Right ventricle myocardium superior (tissue), 1 donor: ENCODE data around the gene ARMC6. TPM values are rescaled to one million over a fixed set of nuclear protein-coding genes. Genes with fewer than 3 reads are reported as not detected.
"Not testable (repeated sequence)": the region's sequence is repeated elsewhere in the genome, so short reads cannot be mapped to it uniquely, and the experiment has no call there.

Source experiments
- ATAC-seq: fragments of 200-7000 bp; cut with Tn5 transposase; one replicate; pipeline ENCODE4 v1.9.1; 2020; ENCODE audit warnings: mild to moderate bottlenecking; ENCODE audit not compliant: poor library complexity
- DNase-seq: peaks from one replicate; pipeline ENCODE4 v3.0.0-alpha.2; 2020
- intact Hi-C: fragments of 100-400 bp; cut with DNase I; formaldehyde crosslinking; loops from one replicate; pipeline ENCODE4 v1.11.2; 2022
- total RNA-seq: library from RNA; stranded (reverse); fragmentation: NEBNext Ultra II Directional; extraction: Animal tissue kit (Norgen Biotek cat#: 25700); gene quantifications from one replicate; pipeline ENCODE4 v1.2.1, GENCODE V29; 2021
- donor health status: DM: no; HTN: yes; CAD: no; lungs with severe emphysema.

The ARMC6 gene
- total RNA-seq, 1 donor from 2014 or later: 15.1 TPM

DNA sequence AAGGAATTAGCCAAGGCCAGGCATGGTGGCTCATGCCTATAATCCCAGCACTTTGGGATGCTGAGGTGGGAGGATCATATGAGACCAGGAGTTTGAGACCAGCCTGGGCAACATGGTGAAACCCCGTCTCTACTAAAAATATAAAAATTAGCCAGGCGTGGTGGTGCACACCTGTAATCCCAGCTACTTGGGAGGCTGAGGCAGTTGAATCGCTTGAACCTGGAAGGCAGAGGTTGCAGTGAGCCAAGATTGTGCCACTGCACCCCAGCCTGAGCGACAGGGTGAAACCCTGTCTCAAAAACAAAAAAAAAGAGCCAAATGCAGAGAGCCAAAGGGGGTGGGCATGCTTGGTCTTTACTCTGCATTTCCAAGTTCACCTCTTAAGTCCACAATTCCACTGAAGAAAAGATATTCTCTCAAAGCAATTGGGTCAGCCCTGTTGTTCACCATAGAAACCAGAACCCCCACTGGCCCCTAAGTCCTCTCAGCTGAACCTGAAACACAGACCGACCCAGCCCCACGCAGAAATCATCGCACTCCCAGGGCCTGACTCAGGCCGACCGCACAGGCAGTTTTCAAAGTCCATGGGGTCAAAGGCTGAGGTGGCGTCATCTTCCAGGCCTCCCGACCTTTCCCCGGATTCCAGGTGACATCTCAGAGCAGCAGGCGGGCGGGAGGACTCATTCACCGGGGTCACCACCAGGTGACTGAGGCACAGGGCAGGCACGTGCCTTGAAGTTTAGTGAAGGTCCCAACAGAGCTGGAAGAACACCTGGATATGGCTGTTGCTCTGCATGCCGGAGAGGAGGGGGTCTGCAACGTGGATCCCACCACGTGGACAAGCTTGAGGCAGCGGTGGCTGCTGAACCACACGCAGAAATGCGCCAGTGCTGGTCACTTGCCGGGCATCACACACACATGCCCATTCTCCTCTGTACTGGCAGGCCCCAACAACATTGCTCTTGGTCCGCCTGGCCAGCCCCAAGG is 63.5 kb downstream of the ARMC6 start:
- ATAC-seq: no peak
- intact Hi-C loops: no loop called here
- no peak for DNase-seq

DNA sequence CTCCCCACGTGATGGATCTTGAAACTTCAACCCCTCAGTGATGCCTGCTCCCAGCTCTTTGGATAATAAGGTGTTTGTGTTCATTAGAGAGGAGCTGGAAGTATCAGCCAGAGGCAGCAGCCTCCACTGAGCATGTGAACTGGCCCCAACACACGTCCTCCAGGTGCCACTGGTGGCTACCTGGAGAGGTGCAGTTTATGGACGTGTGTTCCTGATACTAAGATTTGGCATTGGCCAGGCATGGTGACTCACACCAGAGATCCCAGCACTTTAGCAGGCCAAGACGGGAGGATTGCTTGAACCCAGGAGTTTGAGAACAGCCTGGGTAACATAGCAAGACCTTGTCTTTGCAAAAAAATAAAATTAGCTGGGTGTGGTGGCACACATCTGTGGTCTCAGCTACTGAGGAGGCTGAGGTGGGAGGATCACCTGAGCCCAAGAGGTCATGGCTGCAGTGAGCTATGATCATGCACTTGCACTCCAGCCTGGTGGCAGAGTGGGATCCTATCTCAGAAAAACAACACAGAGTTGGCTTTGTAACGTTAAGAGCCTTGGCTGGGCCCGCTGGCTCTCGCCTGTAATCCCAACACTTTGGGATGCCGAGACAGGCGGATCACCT is 64.8 kb downstream of the ARMC6 start:
- ATAC-seq (no peak), DNase-seq (no peak)
- intact Hi-C loops: no loop called here

DNA sequence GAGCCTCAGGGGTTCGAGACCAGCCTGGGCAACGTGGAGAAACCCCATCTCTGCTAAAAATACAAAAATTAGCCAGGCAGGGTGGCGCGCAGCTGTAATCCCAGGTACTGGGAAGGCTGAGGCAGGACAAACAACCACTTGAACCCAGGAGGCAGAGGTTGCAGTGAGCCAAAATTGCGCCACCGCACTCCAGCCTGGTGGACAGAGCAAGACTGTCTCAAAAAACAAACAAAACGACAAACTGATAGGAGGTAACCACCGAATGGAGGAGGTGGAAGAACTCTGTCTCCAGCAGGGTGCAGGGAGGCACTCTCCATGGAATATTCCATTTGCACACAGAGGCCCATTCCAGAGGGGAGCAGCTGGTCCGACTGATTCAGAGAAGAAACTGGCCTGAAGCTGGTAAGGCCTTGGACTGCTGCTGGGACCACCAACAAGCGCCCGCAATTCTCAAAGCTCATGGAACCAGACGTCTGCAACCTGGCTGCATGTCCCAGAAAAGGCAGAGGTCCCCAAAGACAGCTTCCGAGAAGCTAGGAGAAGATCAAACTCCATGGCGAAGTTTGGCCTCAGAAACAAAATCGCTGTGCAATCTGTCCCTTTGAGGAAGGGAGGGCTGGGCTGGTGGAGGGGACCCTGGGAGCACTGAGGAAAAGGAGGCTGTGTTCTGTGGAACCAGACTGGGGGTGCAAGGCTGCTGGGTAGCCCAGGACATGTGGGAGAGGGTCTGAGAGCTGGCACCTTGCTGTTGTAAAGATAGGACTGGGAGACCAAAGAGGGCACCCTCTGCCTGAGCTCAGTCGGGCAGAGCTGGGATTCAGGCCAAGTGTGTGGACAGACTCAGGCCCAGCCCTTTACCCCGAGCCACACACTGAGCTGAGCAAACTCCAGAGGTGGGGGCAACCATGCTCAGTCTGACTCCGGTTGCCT is 65.6 kb downstream of the ARMC6 start:
- DNase-seq: no peak
- ATAC-seq: peak; percentile 75

DNA sequence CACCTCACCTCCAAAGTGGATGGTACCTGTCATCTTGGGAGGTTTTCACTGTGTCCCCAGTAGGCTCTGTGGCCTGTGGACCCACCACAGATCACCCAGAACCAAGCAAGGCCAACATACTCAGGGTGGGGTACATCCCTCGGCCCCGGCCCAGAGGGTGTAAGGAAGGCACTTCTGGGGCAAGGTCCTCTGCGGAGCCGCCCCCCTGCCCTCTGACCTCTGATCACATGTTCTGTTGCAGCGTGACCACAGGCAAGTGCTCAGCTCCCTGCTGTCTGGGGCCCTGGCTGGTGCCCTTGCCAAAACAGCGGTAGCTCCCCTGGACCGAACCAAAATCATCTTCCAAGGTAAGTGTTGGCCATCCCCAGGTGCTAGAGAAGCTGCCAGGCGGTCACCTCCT is 68.1 kb downstream of the ARMC6 start:
- intact Hi-C loops: no loop called here
- DNase-seq (no peak), ATAC-seq (no peak)

More for the DNA sequence above, 65.6 kb downstream of the ARMC6 start:
- intact Hi-C loops: no loop called here

DNA sequence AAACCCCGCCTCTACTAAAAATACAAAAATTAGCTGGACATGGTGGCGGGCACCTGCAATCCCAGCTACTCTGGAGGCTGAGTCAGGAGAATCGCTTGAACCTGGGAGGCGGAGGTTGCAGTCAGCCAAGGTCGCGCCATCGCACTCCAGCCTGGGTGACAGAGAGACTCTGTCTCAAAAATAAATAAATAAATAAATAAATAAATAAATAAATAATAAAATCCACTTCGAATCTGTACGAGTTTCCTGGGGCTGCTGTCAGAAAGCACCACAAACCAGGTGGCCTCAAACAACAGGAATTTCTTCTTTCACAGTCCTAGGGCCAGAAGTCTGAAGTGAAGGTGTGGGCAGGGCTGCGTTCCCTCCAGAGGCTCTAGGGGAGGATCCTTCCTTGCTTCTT is 69.2 kb downstream of the ARMC6 start:
- ATAC-seq, intact Hi-C loops, DNase-seq: not testable (repeated sequence)

DNA sequence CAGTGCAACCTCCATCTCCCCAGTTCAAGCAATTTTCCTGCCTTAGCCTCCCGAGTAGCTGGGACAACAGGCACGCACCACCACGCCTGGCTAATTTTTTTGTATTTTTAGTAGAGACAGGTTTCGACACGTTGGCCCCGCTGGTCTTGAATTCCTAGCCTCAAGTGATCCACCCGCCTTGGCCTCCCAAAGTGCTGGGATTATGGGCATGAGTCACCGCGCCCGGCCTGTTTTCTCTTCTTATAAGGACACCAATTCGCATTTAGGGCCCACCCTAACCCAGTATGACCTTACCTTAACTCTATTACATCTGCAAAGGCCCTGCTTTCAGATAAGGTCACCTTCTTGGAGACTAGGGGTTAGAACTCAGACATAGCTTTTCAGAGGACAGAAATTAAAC is 69.8 kb downstream of the ARMC6 start:
- ATAC-seq: no peak
- DNase-seq: no peak
- intact Hi-C loops: no loop called here

DNA sequence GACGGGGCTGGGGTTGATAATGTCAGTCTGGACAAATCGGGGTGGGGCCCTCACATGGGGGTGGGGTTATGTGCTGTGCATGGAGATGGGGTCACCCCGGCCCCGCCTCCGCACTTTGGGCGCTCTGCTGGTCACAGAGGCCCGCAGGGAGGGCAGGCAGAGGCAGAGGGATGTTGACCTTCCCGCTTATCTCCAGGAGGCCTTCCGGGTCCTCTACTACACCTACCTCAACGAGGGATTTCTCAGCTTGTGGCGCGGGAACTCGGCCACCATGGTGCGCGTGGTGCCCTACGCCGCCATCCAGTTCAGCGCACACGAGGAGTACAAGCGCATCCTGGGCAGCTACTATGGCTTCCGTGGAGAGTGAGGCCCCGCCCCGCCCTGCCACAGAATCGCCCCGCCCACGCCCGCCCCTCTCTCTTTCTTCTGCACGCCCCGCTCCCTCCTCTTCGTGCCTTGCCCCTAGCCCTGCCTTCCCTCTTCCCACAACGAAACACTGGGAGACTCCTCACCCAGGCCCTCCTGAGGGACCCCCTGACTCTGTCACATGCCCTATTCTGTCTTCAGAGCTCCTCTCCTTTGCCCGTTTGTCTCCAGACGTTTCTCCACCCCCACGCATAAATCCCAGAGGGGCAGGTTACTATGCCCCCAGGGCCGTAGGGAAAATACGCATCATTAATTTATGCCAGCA is 72.1 kb downstream of the ARMC6 start:
- peak; percentile 80 for DNase-seq
- intact Hi-C loops: no loop called here
- ATAC-seq: peak; percentile 87

DNA sequence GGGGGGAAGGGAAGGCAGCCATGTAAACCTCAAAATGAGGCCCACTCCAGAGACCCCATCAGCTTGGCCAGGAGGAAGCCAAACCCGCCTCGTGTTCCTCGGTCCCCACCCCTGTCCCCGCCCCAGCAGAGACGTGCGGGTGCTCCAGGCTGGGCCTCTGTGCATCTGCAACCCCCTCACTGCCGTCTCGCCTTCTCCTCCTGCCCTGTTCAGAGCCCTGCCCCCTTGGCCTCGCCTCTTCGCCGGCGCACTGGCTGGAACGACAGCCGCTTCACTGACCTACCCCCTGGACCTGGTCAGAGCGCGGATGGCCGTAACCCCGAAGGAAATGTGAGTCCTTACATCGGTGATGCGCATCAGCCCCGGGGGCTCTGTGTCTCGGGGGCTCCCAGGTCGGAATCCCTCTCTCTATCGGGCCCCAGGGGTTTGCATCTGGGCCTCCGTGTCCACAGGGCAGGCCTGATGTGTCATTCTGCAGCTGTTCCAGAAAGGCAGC is 72.7 kb downstream of the ARMC6 start:
- peak; percentile 51 for DNase-seq
- intact Hi-C loops: no loop called here
- ATAC-seq: peak; percentile 44

DNA sequence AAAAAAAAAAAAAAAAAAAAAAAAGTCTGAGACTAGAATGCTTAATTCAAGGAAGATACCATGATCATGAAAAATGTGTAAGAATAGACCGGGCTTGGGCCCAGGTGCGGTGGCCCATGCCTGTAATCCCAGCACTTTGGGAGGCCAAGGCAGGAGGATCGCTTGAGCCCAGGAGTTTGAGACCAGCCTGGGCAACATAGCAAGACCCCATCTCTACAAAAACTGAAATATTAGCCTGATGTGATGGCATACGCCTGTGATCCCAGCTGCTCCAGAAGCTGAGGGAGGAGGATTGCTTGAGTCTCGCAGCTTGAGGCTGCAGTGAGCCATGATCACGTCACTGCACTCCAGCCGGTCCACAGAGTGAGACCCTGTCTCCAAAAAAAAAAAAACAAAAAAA is 73.5 kb downstream of the ARMC6 start:
- intact Hi-C loops, DNase-seq, ATAC-seq: not testable (repeated sequence)

DNA sequence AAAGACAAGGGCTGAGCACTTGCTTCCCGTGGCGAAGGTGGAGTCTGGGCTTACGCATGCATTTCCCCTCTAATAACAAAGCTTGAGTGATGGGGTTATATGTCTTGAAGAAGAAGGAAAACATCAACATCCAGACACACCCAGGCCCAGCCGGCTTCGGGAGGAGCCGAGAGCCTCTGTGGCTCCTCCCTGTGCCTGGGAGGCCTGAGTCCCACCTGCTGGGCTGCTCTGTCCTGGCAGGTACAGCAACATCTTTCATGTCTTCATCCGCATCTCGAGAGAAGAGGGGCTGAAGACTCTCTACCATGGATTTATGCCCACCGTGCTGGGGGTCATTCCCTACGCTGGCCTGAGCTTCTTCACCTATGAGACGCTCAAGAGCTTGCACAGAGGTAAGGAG is 74.3 kb downstream of the ARMC6 start:
- intact Hi-C loops: no loop called here
- ATAC-seq: no peak
- DNase-seq: no peak

Other genes starting within 250 kb of the ARMC6 start
- gene COMP, start 242.3 kb upstream of the ARMC6 start, total RNA-seq: not detected
- 34.2 TPM for gene UPF1, start 201.6 kb upstream of the ARMC6 start, total RNA-seq
- gene CERS1, start 137.4 kb upstream of the ARMC6 start, total RNA-seq: 0.24 TPM
- 121 TPM for gene COPE, start 114.2 kb upstream of the ARMC6 start, total RNA-seq
- 19.2 TPM for gene DDX49, start 113.9 kb upstream of the ARMC6 start, total RNA-seq
- gene HOMER3, start 92.4 kb upstream of the ARMC6 start, total RNA-seq: 9.9 TPM
- gene SUGP2, start 86 bp upstream of the ARMC6 start, total RNA-seq: 58.8 TPM
- 27.2 TPM for gene SLC25A42, start 30.4 kb downstream of the ARMC6 start, total RNA-seq
- gene TMEM161A, start 104.9 kb downstream of the ARMC6 start, total RNA-seq: 23.0 TPM
- 0.83 TPM for gene MEF2B, start 136.7 kb downstream of the ARMC6 start, total RNA-seq
- 21.0 TPM for gene BORCS8, start 158.5 kb downstream of the ARMC6 start, total RNA-seq
- 33.9 TPM for gene RFXANK, start 158.7 kb downstream of the ARMC6 start, total RNA-seq
- 5.9 TPM for gene NR2C2AP, start 169.8 kb downstream of the ARMC6 start, total RNA-seq
- gene NCAN, start 178.4 kb downstream of the ARMC6 start, total RNA-seq: not detected
- 0.32 TPM for gene TM6SF2, start 239.7 kb downstream of the ARMC6 start, total RNA-seq